Ishikawa (cell line): ENCODE measurements around the gene BID.

Source experiments
- CEBPB ChIP-seq: IDR thresholded peaks from 2 replicates; pipeline ENCODE4 v1.6.1; 2012
- CREB1 ChIP-seq: IDR thresholded peaks from 2 replicates; pipeline ENCODE4 v1.6.1; 2012; ENCODE audit warnings: low read depth
- EGR1 ChIP-seq: IDR thresholded peaks from 2 replicates; pipeline ENCODE4 v1.6.1; 2012
- EP300 ChIP-seq: IDR thresholded peaks from 2 replicates; pipeline ENCODE4 v1.6.1; 2012; ENCODE audit warnings: borderline replicate concordance
- NFIC ChIP-seq: IDR thresholded peaks from 2 replicates; pipeline ENCODE4 v1.6.1; 2012
- RAD21 ChIP-seq: IDR thresholded peaks from 2 replicates; pipeline ENCODE4 v1.6.1; 2012; ENCODE audit warnings: low read depth
- TAF1 ChIP-seq: IDR thresholded peaks from 2 replicates; pipeline ENCODE4 v1.6.1; 2012; ENCODE audit warnings: low read depth, mild to moderate bottlenecking
- TCF12 ChIP-seq: IDR thresholded peaks from 2 replicates; pipeline ENCODE4 v1.6.1; 2012; ENCODE audit warnings: low read depth
- TEAD4 ChIP-seq: IDR thresholded peaks from 2 replicates; pipeline ENCODE4 v1.6.1; 2012
- YY1 ChIP-seq: IDR thresholded peaks from 2 replicates; pipeline ENCODE4 v1.6.1; 2012; ENCODE audit warnings: low read depth
- TF ChIP-seq, protein P1 (sequence below): IDR thresholded peaks from 2 replicates; pipeline ENCODE4 v1.6.1; 2012; ENCODE audit warnings: low read depth, mild to moderate bottlenecking
- TF ChIP-seq, protein P2 (sequence below): IDR thresholded peaks from 2 replicates; pipeline ENCODE4 v1.6.1; 2012
- TF ChIP-seq, protein P3 (sequence below): IDR thresholded peaks from 2 replicates; pipeline ENCODE4 v1.6.1; 2012

DNA sequence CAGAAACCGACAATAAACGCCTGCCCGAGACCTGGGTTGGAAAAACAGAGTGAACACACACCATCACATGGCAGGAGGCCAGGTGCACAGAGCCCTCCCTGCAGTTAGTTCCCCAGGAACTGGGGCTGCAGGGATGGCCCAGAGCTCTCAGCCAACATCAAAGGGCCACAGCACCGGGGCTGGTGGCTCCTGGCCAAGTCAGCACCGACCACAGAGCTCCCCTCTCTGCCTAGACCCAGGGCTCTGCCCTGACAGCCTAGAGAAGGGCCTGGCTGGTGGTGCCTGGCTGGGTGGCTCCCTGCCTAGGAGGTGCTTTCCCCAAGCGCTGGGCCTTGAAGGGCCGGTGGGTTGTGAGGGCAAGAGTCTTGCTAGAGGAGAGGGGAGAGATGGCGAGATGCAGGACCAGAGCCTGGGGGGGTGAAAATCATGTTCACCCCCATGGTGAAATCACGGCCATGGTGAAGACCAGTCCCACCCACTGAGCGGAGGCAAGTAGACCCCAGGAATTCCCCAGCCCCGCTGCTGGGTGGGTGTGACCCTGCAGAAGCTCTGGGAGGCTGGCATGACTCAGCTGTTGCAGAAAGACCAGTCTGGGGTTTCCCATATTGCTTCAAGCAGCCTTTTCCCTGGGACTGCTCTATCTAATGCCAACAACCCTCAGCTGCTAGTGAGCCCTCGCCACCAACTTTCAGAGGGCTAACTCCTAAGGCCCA is 7.2 kb upstream of the BID start:
- TF ChIP-seq CEBPB (no peak), EP300 (no peak), YY1 (no peak), NFIC (no peak), EGR1 (no peak), RAD21 (no peak), CREB1 (no peak), TAF1 (no peak), TCF12 (no peak), TEAD4 (no peak)
- TF ChIP-seq, protein P1, sequence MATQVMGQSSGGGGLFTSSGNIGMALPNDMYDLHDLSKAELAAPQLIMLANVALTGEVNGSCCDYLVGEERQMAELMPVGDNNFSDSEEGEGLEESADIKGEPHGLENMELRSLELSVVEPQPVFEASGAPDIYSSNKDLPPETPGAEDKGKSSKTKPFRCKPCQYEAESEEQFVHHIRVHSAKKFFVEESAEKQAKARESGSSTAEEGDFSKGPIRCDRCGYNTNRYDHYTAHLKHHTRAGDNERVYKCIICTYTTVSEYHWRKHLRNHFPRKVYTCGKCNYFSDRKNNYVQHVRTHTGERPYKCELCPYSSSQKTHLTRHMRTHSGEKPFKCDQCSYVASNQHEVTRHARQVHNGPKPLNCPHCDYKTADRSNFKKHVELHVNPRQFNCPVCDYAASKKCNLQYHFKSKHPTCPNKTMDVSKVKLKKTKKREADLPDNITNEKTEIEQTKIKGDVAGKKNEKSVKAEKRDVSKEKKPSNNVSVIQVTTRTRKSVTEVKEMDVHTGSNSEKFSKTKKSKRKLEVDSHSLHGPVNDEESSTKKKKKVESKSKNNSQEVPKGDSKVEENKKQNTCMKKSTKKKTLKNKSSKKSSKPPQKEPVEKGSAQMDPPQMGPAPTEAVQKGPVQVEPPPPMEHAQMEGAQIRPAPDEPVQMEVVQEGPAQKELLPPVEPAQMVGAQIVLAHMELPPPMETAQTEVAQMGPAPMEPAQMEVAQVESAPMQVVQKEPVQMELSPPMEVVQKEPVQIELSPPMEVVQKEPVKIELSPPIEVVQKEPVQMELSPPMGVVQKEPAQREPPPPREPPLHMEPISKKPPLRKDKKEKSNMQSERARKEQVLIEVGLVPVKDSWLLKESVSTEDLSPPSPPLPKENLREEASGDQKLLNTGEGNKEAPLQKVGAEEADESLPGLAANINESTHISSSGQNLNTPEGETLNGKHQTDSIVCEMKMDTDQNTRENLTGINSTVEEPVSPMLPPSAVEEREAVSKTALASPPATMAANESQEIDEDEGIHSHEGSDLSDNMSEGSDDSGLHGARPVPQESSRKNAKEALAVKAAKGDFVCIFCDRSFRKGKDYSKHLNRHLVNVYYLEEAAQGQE = no peak
- TF ChIP-seq, protein P2, sequence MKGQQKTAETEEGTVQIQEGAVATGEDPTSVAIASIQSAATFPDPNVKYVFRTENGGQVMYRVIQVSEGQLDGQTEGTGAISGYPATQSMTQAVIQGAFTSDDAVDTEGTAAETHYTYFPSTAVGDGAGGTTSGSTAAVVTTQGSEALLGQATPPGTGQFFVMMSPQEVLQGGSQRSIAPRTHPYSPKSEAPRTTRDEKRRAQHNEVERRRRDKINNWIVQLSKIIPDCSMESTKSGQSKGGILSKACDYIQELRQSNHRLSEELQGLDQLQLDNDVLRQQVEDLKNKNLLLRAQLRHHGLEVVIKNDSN = no peak
- TF ChIP-seq, protein P3, sequence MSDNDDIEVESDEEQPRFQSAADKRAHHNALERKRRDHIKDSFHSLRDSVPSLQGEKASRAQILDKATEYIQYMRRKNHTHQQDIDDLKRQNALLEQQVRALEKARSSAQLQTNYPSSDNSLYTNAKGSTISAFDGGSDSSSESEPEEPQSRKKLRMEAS = no peak
